OCI-LY1 (cell line): Measurements from ENCODE around the gene MCTS1.

Experiments
- H2AFZ ChIP-seq: fragments of 200-600 bp; sonication (generic), shearing (Covaris generic); 2 replicates; pipeline ENCODE4 v1.6.0; 2014; ENCODE audit warnings: antibody characterized with exemption, mild to moderate bottlenecking, low read length
- H3F3A ChIP-seq: fragments of 200-600 bp; sonication (generic), shearing (Covaris generic); 2 replicates; pipeline ENCODE4 v1.6.0; 2014; ENCODE audit warnings: mild to moderate bottlenecking, antibody characterized with exemption, low read length, moderate library complexity; ENCODE audit not compliant: insufficient read depth
- H3K27ac ChIP-seq: fragments of 200-600 bp; sonication (generic); 2 replicates; pipeline ENCODE4 v1.5.1; 2014; ENCODE audit warnings: low read length, mixed run types, mild to moderate bottlenecking, low read depth; ENCODE audit not compliant: poor library complexity, severe bottlenecking
- H3K27me3 ChIP-seq: fragments of 200-600 bp; sonication (generic); 2 replicates; pipeline ENCODE4 v1.6.0; 2014; ENCODE audit warnings: antibody characterized with exemption, mild to moderate bottlenecking, low read length, moderate library complexity; ENCODE audit not compliant: insufficient read depth
- H3K36me3 ChIP-seq: fragments of 200-600 bp; sonication (generic); 2 replicates; pipeline ENCODE4 v1.6.1; 2014; ENCODE audit warnings: mild to moderate bottlenecking, antibody characterized with exemption, low read length, moderate library complexity, mixed read lengths; ENCODE audit not compliant: insufficient read depth
- H3K4me1 ChIP-seq: fragments of 200-600 bp; sonication (generic); 2 replicates; pipeline ENCODE4 v1.5.1; 2014; ENCODE audit warnings: mild to moderate bottlenecking, low read length, moderate library complexity; ENCODE audit not compliant: insufficient read depth, severe bottlenecking
- H3K4me2 ChIP-seq: fragments of 200-600 bp; sonication (generic), shearing (Covaris generic); 2 replicates; pipeline ENCODE4 v1.6.1; 2014; ENCODE audit warnings: low read length
- H3K4me3 ChIP-seq: fragments of 200-600 bp; sonication (generic); 2 replicates; pipeline ENCODE4 v1.5.1; 2014; ENCODE audit warnings: low read length, low read depth, mild to moderate bottlenecking, mixed read lengths; ENCODE audit not compliant: poor library complexity, severe bottlenecking
- H3K79me2 ChIP-seq: fragments of 200-600 bp; shearing (Covaris generic); 2 replicates; pipeline ENCODE4 v1.6.1; 2016; ENCODE audit warnings: mixed run types, low read length, mixed read lengths; ENCODE audit not compliant: insufficient read depth
- H3K9ac ChIP-seq: fragments of 200-600 bp; sonication (generic), shearing (Covaris generic); 2 replicates; pipeline ENCODE4 v1.6.1; 2014; ENCODE audit warnings: mild to moderate bottlenecking, low read length, mixed read lengths
- H3K9me2 ChIP-seq: fragments of 200-600 bp; sonication (generic), shearing (Covaris generic); 2 replicates; pipeline ENCODE4 v1.6.1; 2014; ENCODE audit warnings: low read depth, mild to moderate bottlenecking, low read length, mixed read lengths
- H3K9me3 ChIP-seq: fragments of 200-600 bp; shearing (Covaris generic); 2 replicates; pipeline ENCODE4 v1.6.1; 2014; ENCODE audit warnings: low read length, mixed read lengths
- H4K20me1 ChIP-seq: fragments of 200-600 bp; sonication (generic), shearing (Covaris generic); 2 replicates; pipeline ENCODE4 v1.6.0; 2016; ENCODE audit warnings: mild to moderate bottlenecking, low read length; ENCODE audit not compliant: insufficient read depth
- CTCF ChIP-seq: fragments of 200-600 bp; sonication (generic), shearing (Covaris generic); IDR thresholded peaks from 2 replicates; pipeline ENCODE4 v1.5.1; 2017; ENCODE audit warnings: mild to moderate bottlenecking, antibody characterized with exemption, low read length, moderate library complexity, mixed read lengths
- EZH2 ChIP-seq: fragments of 200-600 bp; sonication (generic), shearing (Covaris generic); IDR thresholded peaks from 2 replicates; pipeline ENCODE4 v1.8.0; 2017; ENCODE audit warnings: borderline replicate concordance, mixed run types, mild to moderate bottlenecking, antibody characterized with exemption, low read length, moderate library complexity, mixed read lengths

The MCTS1 gene

GRCh38 chrX:120560405-120560841 is 43.5 kb upstream of the MCTS1 start:
- peaks cover 19% of the 10 kb centered on the region for H3K79me2 ChIP-seq

GRCh38 chrX:120560842-120561633 is 42.9 kb upstream of the MCTS1 start, which contains the start of gene CUL4B:
TSS of gene CUL4B (minus strand) at chrX:120560962. CDS start at chrX:120560638, 324 bp downstream.
- TF ChIP-seq CTCF, result no peak
- no peak for TF ChIP-seq EZH2
- Histone ChIP-seq H4K20me1 (no peaks in the 10 kb centered on the region), H2AFZ (no peak within 1 kb of the TSS), H3K27ac (peak within 1 kb of the TSS; percentile 89), H3K4me1 (peaks cover 19% of the 10 kb centered on the region), H3K27me3 (no peaks in the 10 kb centered on the region), H3K9ac (peak within 1 kb of the TSS; percentile 88), H3K36me3 (peaks cover 19% of the 10 kb centered on the region), H3K9me3 (no peaks in the 10 kb centered on the region), H3K4me3 (peak within 1 kb of the TSS; percentile 75), H3K4me2 (peak within 1 kb of the TSS; percentile 81), H3K79me2 (peaks cover 19% of the 10 kb centered on the region), H3K9me2 (no peaks in the 10 kb centered on the region), H3F3A (no peaks in the 10 kb centered on the region; the same call in 1 of the 2 replicates)

More at GRCh38 chrX:120560405-120560841, 43.5 kb upstream of the MCTS1 start:
- Histone ChIP-seq H4K20me1 (no peaks in the 10 kb centered on the region), H3K4me1 (peaks cover 19% of the 10 kb centered on the region), H3K27ac (peak overlapping the region; percentile 89), H3K9me3 (no peaks in the 10 kb centered on the region), H2AFZ (no peak overlapping the region), H3F3A (no peaks in the 10 kb centered on the region; the same call in 1 of the 2 replicates), H3K9ac (peak overlapping the region; percentile 88), H3K27me3 (no peaks in the 10 kb centered on the region), H3K9me2 (no peaks in the 10 kb centered on the region), H3K36me3 (peaks cover 23% of the 10 kb centered on the region), H3K4me3 (peak overlapping the region; percentile 75), H3K4me2 (peak overlapping the region; percentile 74)
- no peak for TF ChIP-seq CTCF
- no peak for TF ChIP-seq EZH2

- Histone ChIP-seq H3K9me2 (no peaks in the 10 kb centered on the region), H3K4me1 (peaks cover 19% of the 10 kb centered on the region), H3K79me2 (peaks cover 19% of the 10 kb centered on the region), H3K27me3 (no peaks in the 10 kb centered on the region), H3K9me3 (no peaks in the 10 kb centered on the region), H3K9ac (peak overlapping the region; percentile 88), H3K4me2 (peak overlapping the region; percentile 81), H3K36me3 (peaks cover 12% of the 10 kb centered on the region), H3K27ac (peak overlapping the region; percentile 89), H3F3A (no peaks in the 10 kb centered on the region; the same call in 1 of the 2 replicates), H3K4me3 (peak overlapping the region; percentile 75), H2AFZ (no peak overlapping the region), H4K20me1 (no peaks in the 10 kb centered on the region)
- TF ChIP-seq EZH2, result no peak
- no peak for TF ChIP-seq CTCF
Observed at GRCh38 chrX:120561634-120562568, 42.0 kb upstream of the MCTS1 start.
